Esophagus squamous epithelium (tissue), 5 donors: ENCODE results near the gene IGSF9B. TPM values are rescaled to one million over a fixed set of nuclear protein-coding genes. Genes with fewer than 3 reads are reported as not detected.

Source experiments
- DNase-seq: peaks from one replicate; lab custom pipeline; 2025; lab: John Stamatoyannopoulos, UW
- H3K27ac ChIP-seq, 4 donors: fragments of 200-600 bp; sonication (generic); one replicate each; pipeline ENCODE4 v1.5.1; 2016 to 2019; ENCODE audit warnings: mild to moderate bottlenecking in 1 of 4
- H3K27me3 ChIP-seq, 4 donors: fragments of 200-600 bp; sonication (generic); 1 replicate in 3 of 4; 2 replicates in 1 of 4; pipeline versions ENCODE4 v1.5.1 to v1.6.0; 2017 to 2021; ENCODE audit warnings: antibody characterized with exemption in 1 of 4
- H3K36me3 ChIP-seq, 3 donors: fragments of 200-600 bp; sonication (generic); one replicate each; pipeline ENCODE4 v1.5.1; 2016 to 2019
- H3K4me1 ChIP-seq, 3 donors: fragments of 200-600 bp; sonication (generic); one replicate each; pipeline ENCODE4 v1.5.1; 2017 to 2019
- H3K4me3 ChIP-seq, 4 donors: fragments of 200-600 bp; sonication (generic); 1 replicate in 3 of 4; 2 replicates in 1 of 4; pipeline ENCODE4 v1.5.1; 2016 to 2019; ENCODE audit warnings: mild to moderate bottlenecking in 2 of 4, moderate library complexity in 1 of 4
- H3K9me3 ChIP-seq, 3 donors: fragments of 200-600 bp; sonication (generic); one replicate each; pipeline ENCODE4 v1.5.1; 2016 to 2019
- CTCF ChIP-seq, 6 experiments: fragments of 450-650 bp in 4 of 6; fragments of 200-600 bp in 2 of 6; sonication (generic) in 2 of 6; IDR thresholded peaks; one replicate each; pipeline ENCODE4 v1.5.1; 2016 to 2019; ENCODE audit warnings: antibody characterized with exemption in 6 of 6, mild to moderate bottlenecking in 4 of 6, moderate library complexity in 4 of 6
- POLR2A ChIP-seq, 4 donors: fragments of 450-650 bp; IDR thresholded peaks; one replicate each; pipeline ENCODE4 v1.6.1; 2017; ENCODE audit warnings: antibody characterized with exemption in 4 of 4, mild to moderate bottlenecking in 4 of 4, moderate library complexity in 3 of 4
- WGBS, 2 donors: methylation state at CpG; one replicate each; pipeline ENCODE4 v1.1.5; 2018; 5-methylcytosine and 5-hydroxymethylcytosine counted together
- intact Hi-C: fragments of 100-400 bp; cut with DNase I; formaldehyde crosslinking; loops from one replicate; pipeline ENCODE4 v1.15.0; 2022
- total RNA-seq, 4 donors: library from RNA; depleted of rRNA; stranded (reverse); fragments of >200 nt; gene quantifications; one replicate each; pipeline ENCODE4 v1.1.0, GENCODE V29; 2016
- donor health status: DM: yes; HTN: yes; CAD: no.

Gene IGSF9B
- total RNA-seq, 4 donors from 2014 or later, result 1.1 to 4.8 (median 1.8) TPM

- no peak overlapping the region for H3K27ac ChIP-seq
- H3K36me3 ChIP-seq, result no peaks in the 10 kb centered on the region
- intact Hi-C loops, result no loop called here
- no peak overlapping the region for H3K4me3 ChIP-seq
- peaks cover 0 to 9% (median 0%) of the 10 kb centered on the region in 4 donors for H3K27me3 ChIP-seq
- DNase-seq, result no peak
- TF ChIP-seq CTCF (IDR thresholded peaks at IDR 0.05) (no peak), POLR2A (IDR thresholded peaks at IDR 0.05) (no peak)
- 79 to 89% methylated on average over 3 of the region's 3 CpGs for WGBS, 2 donors
- no peaks in the 10 kb centered on the region for H3K4me1 ChIP-seq
- no peaks in the 10 kb centered on the region for H3K9me3 ChIP-seq
These were observed 70.7 kb downstream of the IGSF9B start for GRCh38 chr11:133886029-133886428.

GRCh38 chr11:133872160-133872559, 84.6 kb downstream of the IGSF9B start:
- H3K4me1 ChIP-seq, result no peaks in the 10 kb centered on the region
- no peak overlapping the region for H3K27ac ChIP-seq
- intact Hi-C loops, result no loop called here
- TF ChIP-seq POLR2A (IDR thresholded peaks at IDR 0.05), result no peak
- no peaks in the 10 kb centered on the region for H3K36me3 ChIP-seq
- 0 to 35% methylated on average over 1 of the region's 1 CpG for WGBS, 2 donors
- no peak overlapping the region for H3K4me3 ChIP-seq
- H3K9me3 ChIP-seq, result no peaks in the 10 kb centered on the region
- H3K27me3 ChIP-seq, result no peaks in the 10 kb centered on the region
- no peak for DNase-seq

- intact Hi-C loops, result no loop called here
These were observed 89.3 kb downstream of the IGSF9B start for GRCh38 chr11:133867456-133867855.

GRCh38 chr11:133865466-133865865, 91.3 kb downstream of the IGSF9B start:
- WGBS, 2 donors, result 88 to 95% methylated on average over 9 of the region's 11 CpGs
- H3K27me3 ChIP-seq, result peaks cover 0 to 7% (median 0%) of the 10 kb centered on the region in 4 donors
- no peaks in the 10 kb centered on the region for H3K9me3 ChIP-seq
- intact Hi-C loops, result no loop called here
- no peaks in the 10 kb centered on the region for H3K36me3 ChIP-seq
- no peak for DNase-seq
- TF ChIP-seq CTCF (IDR thresholded peaks at IDR 0.05) (no peak), POLR2A (IDR thresholded peaks at IDR 0.05) (no peak)
- no peaks in the 10 kb centered on the region for H3K4me1 ChIP-seq
- no peak overlapping the region for H3K27ac ChIP-seq
- no peak overlapping the region for H3K4me3 ChIP-seq

More at GRCh38 chr11:133867456-133867855, 89.3 kb downstream of the IGSF9B start:
- no peaks in the 10 kb centered on the region for H3K36me3 ChIP-seq
- H3K9me3 ChIP-seq, result no peaks in the 10 kb centered on the region
- H3K4me1 ChIP-seq, result no peaks in the 10 kb centered on the region
- no peak overlapping the region for H3K27ac ChIP-seq
- no peak overlapping the region for H3K4me3 ChIP-seq
- no peak for DNase-seq
- TF ChIP-seq POLR2A (IDR thresholded peaks at IDR 0.05) (no peak), CTCF (IDR thresholded peaks at IDR 0.05) (no peak)
- peaks cover 0 to 7% (median 0%) of the 10 kb centered on the region in 4 donors for H3K27me3 ChIP-seq

- H3K36me3 ChIP-seq, result no peaks in the 10 kb centered on the region
- H3K9me3 ChIP-seq, result no peaks in the 10 kb centered on the region
- H3K27ac ChIP-seq, result no peak overlapping the region
- H3K27me3 ChIP-seq, result peaks cover 0 to 7% (median 0%) of the 10 kb centered on the region in 4 donors
- H3K4me3 ChIP-seq, result no peak overlapping the region
- no peaks in the 10 kb centered on the region for H3K4me1 ChIP-seq
- WGBS, 2 donors, result 82 to 94% methylated on average over 2 to 6 of the region's 26 CpGs
- intact Hi-C loops, result no loop called here
- DNase-seq, result no peak
- TF ChIP-seq POLR2A (IDR thresholded peaks at IDR 0.05) (no peak), CTCF (IDR thresholded peaks at IDR 0.05) (no peak)
These were observed 92.0 kb downstream of the IGSF9B start for GRCh38 chr11:133864756-133865155.

- H3K27me3 ChIP-seq, result peaks cover 0 to 7% (median 2%) of the 10 kb centered on the region in 4 donors
- peaks cover 0 to 4% (median 0%) of the 10 kb centered on the region in 3 donors for H3K9me3 ChIP-seq
- H3K4me1 ChIP-seq, result peaks cover 0 to 3% (median 0%) of the 10 kb centered on the region in 3 donors
These were observed 96.6 kb downstream of the IGSF9B start for GRCh38 chr11:133860151-133860550.

More at GRCh38 chr11:133860151-133860550, 96.6 kb downstream of the IGSF9B start:
- DNase-seq, result no peak
- TF ChIP-seq POLR2A (IDR thresholded peaks at IDR 0.05), result no peak
- TF ChIP-seq CTCF (IDR thresholded peaks at IDR 0.05), result no peak
- 75% methylated on average over 6 of the region's 6 CpGs for WGBS, 2 donors
- intact Hi-C loops, result no loop called here
- no peak overlapping the region for H3K4me3 ChIP-seq
- H3K27ac ChIP-seq, result no peak overlapping the region
- no peaks in the 10 kb centered on the region for H3K36me3 ChIP-seq
